ENCODE results near the gene MFRP. TPM values are rescaled to one million over a fixed set of nuclear protein-coding genes. Genes with fewer than 3 reads are reported as not detected.

The MFRP gene
- total RNA-seq, 1 experiment from 2014 or later, result not detected

- DNase-seq (ENCODE audit: low read depth), result no peak
- in situ Hi-C loops (cut with HindIII; ENCODE audit: low pct_unique_long_range_greater_than_20kb, low sequenced_read_pairs), result no loop called here
These were observed 16.2 kb upstream of the MFRP start for GRCh38 chr11:119362741-119363080.

GRCh38 chr11:119361941-119362725 is 15.6 kb upstream of the MFRP start:
- in situ Hi-C loops (cut with HindIII; ENCODE audit: low pct_unique_long_range_greater_than_20kb, low sequenced_read_pairs), result no loop called here
- DNase-seq (ENCODE audit: low read depth), result no peak

GRCh38 chr11:119361056-119361787 is 14.7 kb upstream of the MFRP start:
- in situ Hi-C loops (cut with HindIII; ENCODE audit: low pct_unique_long_range_greater_than_20kb, low sequenced_read_pairs), result no loop called here
- peak; percentile 81 for DNase-seq (ENCODE audit: low read depth)

GRCh38 chr11:119359365-119360214 is 13.1 kb upstream of the MFRP start:
- in situ Hi-C loops (cut with HindIII; ENCODE audit: low pct_unique_long_range_greater_than_20kb, low sequenced_read_pairs), result no loop called here
- no peak for DNase-seq (ENCODE audit: low read depth)

GRCh38 chr11:119357074-119357473 is 10.6 kb upstream of the MFRP start:
- DNase-seq (ENCODE audit: low read depth), result no peak
- in situ Hi-C loops (cut with HindIII; ENCODE audit: low pct_unique_long_range_greater_than_20kb, low sequenced_read_pairs), result no loop called here

- in situ Hi-C loops (cut with HindIII; ENCODE audit: low pct_unique_long_range_greater_than_20kb, low sequenced_read_pairs), result no loop called here
- DNase-seq (ENCODE audit: low read depth), result peak; percentile 62
These were observed 10.0 kb upstream of the MFRP start for GRCh38 chr11:119356349-119357031.

GRCh38 chr11:119355091-119355843 is 8.8 kb upstream of the MFRP start:
- no peak for DNase-seq (ENCODE audit: low read depth)
- in situ Hi-C loops (cut with HindIII; ENCODE audit: low pct_unique_long_range_greater_than_20kb, low sequenced_read_pairs), result no loop called here

- in situ Hi-C loops (cut with HindIII; ENCODE audit: low pct_unique_long_range_greater_than_20kb, low sequenced_read_pairs), result no loop called here
- no peak for DNase-seq (ENCODE audit: low read depth)
These were observed 6.4 kb upstream of the MFRP start for GRCh38 chr11:119352857-119353260.

GRCh38 chr11:119351232-119351631 is 4.7 kb upstream of the MFRP start:
- in situ Hi-C loops (cut with HindIII; ENCODE audit: low pct_unique_long_range_greater_than_20kb, low sequenced_read_pairs), result no loop called here
- no peak for DNase-seq (ENCODE audit: low read depth)

GRCh38 chr11:119350302-119350701 is 3.8 kb upstream of the MFRP start:
- no peak for DNase-seq (ENCODE audit: low read depth)
- in situ Hi-C loops (cut with HindIII; ENCODE audit: low pct_unique_long_range_greater_than_20kb, low sequenced_read_pairs), result no loop called here

- in situ Hi-C loops (cut with HindIII; ENCODE audit: low pct_unique_long_range_greater_than_20kb, low sequenced_read_pairs), result no loop called here
- no peak for DNase-seq (ENCODE audit: low read depth)
These were observed 1.6 kb upstream of the MFRP start for GRCh38 chr11:119347940-119348605.

- no peak for DNase-seq (ENCODE audit: low read depth)
- in situ Hi-C loops (cut with HindIII; ENCODE audit: low pct_unique_long_range_greater_than_20kb, low sequenced_read_pairs), result no loop called here
These were observed 737 bp upstream of the MFRP start for GRCh38 chr11:119347242-119347641.

GRCh38 chr11:119345685-119346084 is 820 bp downstream of the MFRP start:
- in situ Hi-C loops (cut with HindIII; ENCODE audit: low pct_unique_long_range_greater_than_20kb, low sequenced_read_pairs), result no loop called here

GRCh38 chr11:119344291-119345010 is 2.1 kb downstream of the MFRP start:
- DNase-seq (ENCODE audit: low read depth), result no peak
- in situ Hi-C loops (cut with HindIII; ENCODE audit: low pct_unique_long_range_greater_than_20kb, low sequenced_read_pairs), result no loop called here

More at GRCh38 chr11:119345685-119346084, 820 bp downstream of the MFRP start:
- no peak for DNase-seq (ENCODE audit: low read depth)

- no peak for DNase-seq (ENCODE audit: low read depth)
- in situ Hi-C loops (cut with HindIII; ENCODE audit: low pct_unique_long_range_greater_than_20kb, low sequenced_read_pairs), result no loop called here
These were observed 2.8 kb downstream of the MFRP start for GRCh38 chr11:119343726-119344125.

- in situ Hi-C loops (cut with HindIII; ENCODE audit: low pct_unique_long_range_greater_than_20kb, low sequenced_read_pairs), result no loop called here
- no peak for DNase-seq (ENCODE audit: low read depth)
These were observed 4.0 kb downstream of the MFRP start for GRCh38 chr11:119342362-119343130.
